Transverse colon (tissue), 4 donors: ENCODE measurements around the gene LRRC23. TPM values are rescaled to one million over a fixed set of nuclear protein-coding genes. Genes with fewer than 3 reads are reported as not detected.

Source experiments
- DNase-seq: peaks from one replicate; pipeline ENCODE4 v3.0.0-alpha.2; 2019
- H3K27ac ChIP-seq, 4 donors: fragments of 200-600 bp; sonication (generic); 2 replicates each; pipeline ENCODE4 v1.5.1; 2016 to 2018; ENCODE audit warnings: inconsistent platforms in 4 of 4
- H3K27me3 ChIP-seq: fragments of 200-600 bp; sonication (generic); 2 replicates; pipeline ENCODE4 v1.5.1; 2017; ENCODE audit warnings: inconsistent platforms
- H3K36me3 ChIP-seq, 4 donors: fragments of 200-600 bp; sonication (generic); 2 replicates each; pipeline ENCODE4 v1.5.1; 2017 to 2019; ENCODE audit warnings: inconsistent platforms in 4 of 4
- H3K4me1 ChIP-seq, 4 donors: fragments of 200-600 bp; sonication (generic); 2 replicates each; pipeline ENCODE4 v1.5.1; 2017 to 2020; ENCODE audit warnings: inconsistent platforms in 4 of 4
- H3K4me3 ChIP-seq, 4 donors: fragments of 200-600 bp; sonication (generic); 1 replicate in 1 of 4; 2 replicates in 3 of 4; pipeline versions ENCODE4 v1.5.1 to v1.6.1; 2017 to 2019; ENCODE audit warnings: inconsistent platforms in 4 of 4
- H3K9me3 ChIP-seq, 2 donors: fragments of 200-600 bp; sonication (generic); 2 replicates each; pipeline ENCODE4 v1.5.1; 2017 to 2019; ENCODE audit warnings: inconsistent platforms in 2 of 2
- EP300 ChIP-seq: sonication (generic); formaldehyde crosslinking; IDR thresholded peaks from one replicate; pipeline ENCODE4 v1.6.1; 2017; ENCODE audit warnings: antibody characterized with exemption, low read depth
- POLR2A ChIP-seq: fragments of 450-650 bp; IDR thresholded peaks from one replicate; pipeline ENCODE4 v1.6.1; 2016; ENCODE audit warnings: antibody characterized with exemption, mild to moderate bottlenecking, moderate library complexity
- POLR2AphosphoS5 ChIP-seq, 3 donors: sonication (generic); formaldehyde crosslinking; IDR thresholded peaks; one replicate each; pipeline ENCODE4 v1.6.1; 2016; ENCODE audit warnings: antibody characterized with exemption in 3 of 3
- WGBS, 2 donors: methylation state at CpG; one replicate each; pipeline ENCODE4 v1.1.5; 2018; ENCODE audit warnings: low coverage in 1 of 2; 5-methylcytosine and 5-hydroxymethylcytosine counted together
- in situ Hi-C, 4 donors: fragments of 200-750 bp; cut with MboI; loops; one replicate each; pipeline versions ENCODE4 v1.15.0 to v1.15.1; 2017; ENCODE audit warnings: low sequenced_read_pairs in 3 of 4, low pct_ligation_motif_present in 1 of 4, low pct_unique_long_range_greater_than_20kb in 1 of 4
- intact Hi-C: fragments of 100-400 bp; cut with DNase I; formaldehyde crosslinking; loops from one replicate; pipeline ENCODE4 v1.15.1; 2023; ENCODE audit warnings: low total_unique reads
- total RNA-seq, 4 donors: library from RNA; depleted of rRNA; stranded (reverse); fragments of >200 nt; gene quantifications; one replicate each; pipeline ENCODE4 v1.1.0, GENCODE V29; 2016
- TF ChIP-seq, protein P1 (sequence below), 5 experiments: fragments of 200-600 bp in 3 of 5; fragments of 450-650 bp in 2 of 5; sonication (generic) in 3 of 5; IDR thresholded peaks; 1 replicate in 2 of 5; 2 replicates in 3 of 5; pipeline ENCODE4 v1.5.1; 2016 to 2017; ENCODE audit warnings: antibody characterized with exemption in 5 of 5, inconsistent platforms in 3 of 5, mild to moderate bottlenecking in 2 of 5, moderate library complexity in 1 of 5

Gene LRRC23
- total RNA-seq, 4 donors from 2014 or later: 0.60 to 11.3 (median 5.9) TPM; not detected in 1

- intact Hi-C loops: loop anchor here (10.0 kb wide), 1 partner anchor 145 kb away; the partner anchor contains the start of gene C1RL
- in situ Hi-C loops: no loop called here
- no peak overlapping the region for H3K4me3 ChIP-seq
- H3K4me1 ChIP-seq: peaks cover 23 to 55% (median 35%) of the 10 kb centered on the region in 4 donors
- WGBS, 2 donors: 86% methylated on average over 16 of the region's 26 CpGs; no CpG with 5 or more reads in 1 of the 2 donors
- H3K27me3 ChIP-seq: no peaks in the 10 kb centered on the region
- TF ChIP-seq, protein P1, sequence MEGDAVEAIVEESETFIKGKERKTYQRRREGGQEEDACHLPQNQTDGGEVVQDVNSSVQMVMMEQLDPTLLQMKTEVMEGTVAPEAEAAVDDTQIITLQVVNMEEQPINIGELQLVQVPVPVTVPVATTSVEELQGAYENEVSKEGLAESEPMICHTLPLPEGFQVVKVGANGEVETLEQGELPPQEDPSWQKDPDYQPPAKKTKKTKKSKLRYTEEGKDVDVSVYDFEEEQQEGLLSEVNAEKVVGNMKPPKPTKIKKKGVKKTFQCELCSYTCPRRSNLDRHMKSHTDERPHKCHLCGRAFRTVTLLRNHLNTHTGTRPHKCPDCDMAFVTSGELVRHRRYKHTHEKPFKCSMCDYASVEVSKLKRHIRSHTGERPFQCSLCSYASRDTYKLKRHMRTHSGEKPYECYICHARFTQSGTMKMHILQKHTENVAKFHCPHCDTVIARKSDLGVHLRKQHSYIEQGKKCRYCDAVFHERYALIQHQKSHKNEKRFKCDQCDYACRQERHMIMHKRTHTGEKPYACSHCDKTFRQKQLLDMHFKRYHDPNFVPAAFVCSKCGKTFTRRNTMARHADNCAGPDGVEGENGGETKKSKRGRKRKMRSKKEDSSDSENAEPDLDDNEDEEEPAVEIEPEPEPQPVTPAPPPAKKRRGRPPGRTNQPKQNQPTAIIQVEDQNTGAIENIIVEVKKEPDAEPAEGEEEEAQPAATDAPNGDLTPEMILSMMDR (IDR thresholded peaks at IDR 0.05): no peak
- no peak for TF ChIP-seq POLR2A
- TF ChIP-seq POLR2AphosphoS5 (IDR thresholded peaks at IDR 0.05): no peak
- TF ChIP-seq EP300: no peak
- H3K9me3 ChIP-seq: no peaks in the 10 kb centered on the region
- peak overlapping the region; percentile 89 to 95 (median 94) for H3K27ac ChIP-seq
- DNase-seq: no peak
- no peaks in the 10 kb centered on the region for H3K36me3 ChIP-seq
These were observed 55.4 kb downstream of the LRRC23 start for GRCh38 chr12:6959805-6960592.

DNA sequence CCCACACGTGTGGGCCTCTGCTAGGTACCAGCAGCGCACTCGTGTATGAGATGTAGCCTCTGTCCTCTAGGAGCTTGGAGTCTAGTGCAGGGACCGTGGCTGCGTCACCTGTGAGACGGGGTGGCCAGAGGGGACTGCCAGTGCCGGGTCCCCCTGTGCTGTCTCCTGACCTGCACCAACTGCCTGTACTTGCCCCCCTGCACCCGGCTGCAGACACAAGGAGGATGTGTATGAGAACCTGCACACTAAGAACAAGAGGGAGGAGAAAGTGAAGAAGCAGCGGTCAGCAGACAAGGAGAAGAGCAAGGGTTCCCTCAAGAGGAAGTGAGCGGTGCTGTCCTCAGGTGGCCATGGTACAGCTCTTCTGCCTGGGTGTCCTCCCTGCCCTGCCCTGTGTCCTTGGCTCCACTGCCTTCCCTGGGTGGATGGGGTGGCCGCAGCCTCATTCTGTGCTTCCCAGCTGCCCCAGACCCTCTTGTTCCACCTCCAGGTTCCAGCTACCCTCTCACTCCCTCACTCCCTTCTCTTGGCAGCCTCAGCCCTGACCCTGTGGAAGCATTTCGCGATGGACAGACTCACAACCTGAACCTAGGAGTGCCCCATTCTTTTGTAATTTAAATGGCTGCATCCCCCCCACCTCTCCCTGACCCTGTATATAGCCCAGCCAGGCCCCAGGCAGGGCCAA, 56.1 kb downstream of the LRRC23 start:
- Histone ChIP-seq H3K27me3 (no peaks in the 10 kb centered on the region), H3K4me3 (peak overlapping the region in 2 of 4 donors; percentile 54 to 62), H3K36me3 (peaks cover 0 to under 1% (median 0%) of the 10 kb centered on the region in 4 donors), H3K4me1 (peaks cover 23 to 57% (median 38%) of the 10 kb centered on the region in 4 donors), H3K27ac (peak overlapping the region; percentile 89 to 95 (median 94)), H3K9me3 (no peaks in the 10 kb centered on the region)
- in situ Hi-C loops (no loop called here), intact Hi-C loops (loop anchor here (10.0 kb wide), 1 partner anchor 144 kb away; the partner anchor contains the start of gene C1RL)
- DNase-seq: peak; percentile 58
- TF ChIP-seq, protein P1 (IDR thresholded peaks at IDR 0.05): peak in 1 of 5 experiments; percentile 35
- no peak for TF ChIP-seq POLR2AphosphoS5 (IDR thresholded peaks at IDR 0.05)
- 35 to 74% methylated on average over 2 to 12 of the region's 13 CpGs for WGBS, 2 donors

DNA sequence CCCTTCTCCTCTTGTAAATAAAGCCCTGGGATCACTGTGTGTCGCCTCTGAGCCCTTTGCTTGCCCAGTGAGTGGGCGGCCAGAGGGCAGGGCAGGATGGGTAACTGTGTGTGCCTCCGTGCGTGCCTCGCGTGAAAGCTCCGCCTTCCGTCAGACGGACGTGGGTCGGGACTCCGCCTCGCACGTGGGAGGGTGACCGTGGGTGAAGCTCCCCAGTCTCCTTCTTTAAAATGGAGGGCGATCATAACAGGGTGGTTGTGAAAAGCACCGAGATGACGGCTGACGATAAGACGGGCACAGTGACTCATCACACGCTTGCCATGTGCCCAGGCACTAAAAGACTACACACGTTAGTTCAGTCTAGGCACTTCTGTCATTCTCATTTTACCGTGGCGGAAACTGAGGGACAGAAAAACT, 56.7 kb downstream of the LRRC23 start:
- Histone ChIP-seq H3K9me3 (no peaks in the 10 kb centered on the region), H3K4me3 (peak overlapping the region in 3 of 4 donors; percentile 8 to 62 (median 54)), H3K27ac (peak overlapping the region; percentile 89 to 95 (median 94)), H3K27me3 (no peaks in the 10 kb centered on the region), H3K36me3 (peaks cover 0 to 6% (median 0%) of the 10 kb centered on the region in 4 donors), H3K4me1 (peaks cover 23 to 62% (median 41%) of the 10 kb centered on the region in 4 donors)
- peak; percentile 83 for DNase-seq
- TF ChIP-seq POLR2A: no peak
- TF ChIP-seq POLR2AphosphoS5 (IDR thresholded peaks at IDR 0.05): peak in 2 of 3 donors; percentile 7 to 22
- TF ChIP-seq EP300: no peak
- TF ChIP-seq, protein P1 (IDR thresholded peaks at IDR 0.05): no peak
- intact Hi-C loops (loop anchor here (10.0 kb wide), 1 partner anchor 144 kb away; the partner anchor contains the start of gene C1RL), in situ Hi-C loops (no loop called here)
- WGBS, 2 donors: 19% methylated on average over 24 of the region's 24 CpGs; no CpG with 5 or more reads in 1 of the 2 donors
